ENCODE measurements around the gene VTN.

- TF ChIP-seq CTCF (conservative IDR thresholded peaks at IDR 0.05; ENCODE audit: low read length) (no peak), EZH2phosphoT487 (IDR thresholded peaks at IDR 0.05; ENCODE audit: borderline replicate concordance, low read depth, low read length) (no peak)
Observed at GRCh38 chr17:28328325-28328724, 41.8 kb downstream of the VTN start.
